HG03097 (cell line): Measurements from ENCODE around the gene MGMT.

Experiments used
- ATAC-seq: cut with Tn5 transposase; IDR thresholded peaks from one replicate; pipeline ENCODE4 v1.9.1; 2021; ENCODE audit not compliant: unreplicated experiment, low FRiP score

The MGMT gene

DNA sequence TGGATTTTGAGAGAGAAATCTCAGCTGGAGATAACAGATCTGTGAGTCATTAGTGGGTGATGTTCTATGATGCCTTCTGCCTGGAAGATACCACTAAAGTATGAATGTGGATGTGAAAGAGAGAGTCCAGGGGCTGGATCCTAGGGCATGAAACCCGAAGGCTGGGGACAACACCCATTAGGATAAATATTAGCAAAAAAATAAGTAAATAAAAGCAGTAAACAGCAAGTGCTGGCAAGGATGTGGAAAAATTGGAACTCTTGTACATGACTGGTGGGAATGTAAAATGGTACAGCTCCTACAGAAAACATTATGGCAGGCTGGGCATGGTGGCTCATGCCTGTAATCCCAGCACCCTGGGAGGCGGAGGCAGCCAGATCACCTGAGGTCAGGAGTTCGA lies 16.6 kb upstream of the MGMT start:
- no peak for ATAC-seq

GRCh38 chr10:129455625-129456024 lies 11.4 kb upstream of the MGMT start:
- ATAC-seq = no peak

DNA sequence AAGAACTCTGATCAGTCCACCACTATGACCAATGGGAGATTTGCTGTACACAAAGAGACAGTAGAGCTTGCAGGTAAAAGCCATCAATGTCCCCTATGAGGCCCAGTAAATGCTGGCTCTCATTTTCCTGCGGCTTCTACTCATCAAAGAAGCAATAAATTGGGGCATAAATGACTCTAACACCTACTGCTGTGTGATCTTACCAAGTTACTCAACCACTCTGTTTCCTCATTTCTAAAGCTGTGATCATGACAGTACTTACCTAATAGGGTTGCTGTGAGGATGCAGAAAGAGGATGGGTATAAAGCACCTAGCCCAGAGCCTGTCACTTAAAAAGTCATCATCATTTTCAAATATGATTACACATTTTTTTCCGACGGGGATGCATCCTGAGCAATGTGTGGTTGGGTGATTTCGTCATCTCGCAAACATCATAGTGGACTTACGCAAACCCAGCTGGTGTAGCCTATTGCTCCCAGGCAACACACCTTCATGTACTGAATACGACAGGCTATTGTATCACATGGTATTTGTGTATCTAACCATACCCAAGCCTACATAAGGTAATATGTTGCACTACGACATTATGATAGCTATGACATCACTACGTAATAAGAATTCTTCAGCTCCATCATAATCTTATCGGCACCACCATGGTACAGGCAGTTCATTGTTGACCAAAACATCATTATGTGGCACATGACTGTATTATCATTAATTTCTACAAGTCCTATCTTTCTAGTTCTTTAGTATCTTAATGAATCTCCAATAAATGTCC lies 7.1 kb upstream of the MGMT start:
- no peak for ATAC-seq

GRCh38 chr10:129462257-129462795 lies 4.7 kb upstream of the MGMT start:
- ATAC-seq = no peak

DNA sequence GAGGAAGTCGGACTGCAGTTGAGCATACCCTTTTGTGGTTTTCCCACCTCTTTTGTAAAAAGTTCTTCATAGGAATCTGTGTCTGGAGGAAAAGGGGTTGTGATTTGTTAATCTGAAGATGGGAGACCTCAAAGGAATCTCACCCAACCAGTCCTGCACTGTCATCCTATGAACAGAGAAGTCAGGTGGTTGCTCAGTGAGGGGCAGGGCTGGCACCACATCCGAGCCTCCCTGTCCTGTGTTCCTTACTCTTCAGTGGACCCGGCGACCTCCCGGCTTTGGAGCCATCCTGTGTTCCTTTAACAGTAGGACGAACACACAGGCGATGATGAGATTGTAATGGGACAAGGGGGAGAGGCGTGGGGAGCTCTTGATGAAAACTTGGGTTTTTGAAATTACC lies 2.8 kb upstream of the MGMT start:
- ATAC-seq = no peak

GRCh38 chr10:129465796-129466702 lies 992 bp upstream of the MGMT start:
- ATAC-seq = peak; percentile 12

- no peak for ATAC-seq
Observed at GRCh38 chr10:129467359-129468064, 471 bp downstream of the MGMT start.

- no peak for ATAC-seq
Observed at GRCh38 chr10:129468187-129468586, 1.1 kb downstream of the MGMT start.

DNA sequence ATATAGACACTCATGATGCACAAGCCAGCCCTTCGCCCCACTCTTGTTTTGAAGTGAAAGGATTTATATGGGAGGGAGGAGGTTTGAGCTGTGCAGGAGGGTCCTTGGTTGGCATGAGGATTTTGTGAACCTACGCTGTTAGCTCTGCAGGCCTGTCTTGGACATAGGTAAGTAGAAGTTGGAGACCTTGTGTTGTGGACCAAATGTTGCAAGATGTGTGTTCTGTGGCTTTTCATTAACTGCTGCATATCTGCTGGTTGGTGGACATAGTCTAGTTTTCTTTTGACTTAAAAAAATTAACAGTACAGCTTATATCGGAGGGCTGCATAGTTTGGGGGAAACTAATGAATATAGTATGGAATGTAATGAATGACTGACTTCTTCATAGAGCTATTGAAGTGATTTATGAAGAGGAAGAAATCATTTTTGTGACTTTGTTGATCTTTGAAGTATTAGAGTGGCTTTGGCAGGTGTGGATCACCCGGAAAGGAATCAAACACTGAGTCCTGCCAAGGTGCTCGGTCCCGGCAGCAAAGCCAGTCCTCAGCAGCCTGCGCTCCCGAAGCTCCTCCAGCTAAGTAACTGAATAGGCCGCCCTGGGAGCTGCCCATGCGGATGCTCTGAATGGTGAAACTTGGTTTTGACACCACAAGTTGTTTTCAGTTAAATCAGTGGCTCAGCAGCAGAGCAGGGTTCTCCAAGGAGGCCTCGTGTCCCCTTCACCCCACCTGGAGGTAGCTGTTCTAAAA lies 3.2 kb downstream of the MGMT start:
- no peak for ATAC-seq

DNA sequence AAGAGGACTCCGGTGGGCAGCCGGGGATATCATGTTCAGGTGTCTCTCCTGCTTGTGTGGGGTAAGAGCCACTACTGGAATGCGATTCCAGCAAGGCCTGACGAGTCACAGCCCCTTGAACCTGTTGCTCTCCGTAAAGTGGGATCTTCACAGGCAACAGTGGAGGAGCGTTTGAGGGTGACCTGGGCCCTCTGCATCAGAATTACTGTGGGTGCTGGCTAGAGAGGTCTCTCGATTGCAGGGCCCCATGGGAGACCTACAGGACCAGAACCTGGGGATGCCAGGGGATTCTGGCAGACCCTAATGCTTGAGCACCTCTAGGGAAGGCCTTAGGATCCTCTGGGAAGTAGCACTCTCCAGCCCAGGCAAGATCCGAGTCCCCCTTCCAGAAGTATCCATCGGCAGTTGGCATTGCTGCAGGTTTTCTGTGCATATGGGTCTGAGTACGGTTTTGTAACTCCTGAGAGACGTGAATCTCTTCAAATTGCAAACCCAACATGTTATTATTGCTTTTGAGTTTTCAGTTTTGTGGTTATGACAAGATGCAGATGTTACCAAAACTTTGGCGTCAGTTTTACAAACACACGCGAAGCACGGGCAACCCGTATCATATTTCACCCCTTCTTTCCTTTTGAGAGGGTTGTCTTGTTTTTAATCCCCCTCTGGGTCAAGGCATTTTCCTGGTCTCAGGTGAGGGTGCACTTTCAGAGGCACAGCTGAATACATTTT lies 4.6 kb downstream of the MGMT start:
- ATAC-seq = no peak

DNA sequence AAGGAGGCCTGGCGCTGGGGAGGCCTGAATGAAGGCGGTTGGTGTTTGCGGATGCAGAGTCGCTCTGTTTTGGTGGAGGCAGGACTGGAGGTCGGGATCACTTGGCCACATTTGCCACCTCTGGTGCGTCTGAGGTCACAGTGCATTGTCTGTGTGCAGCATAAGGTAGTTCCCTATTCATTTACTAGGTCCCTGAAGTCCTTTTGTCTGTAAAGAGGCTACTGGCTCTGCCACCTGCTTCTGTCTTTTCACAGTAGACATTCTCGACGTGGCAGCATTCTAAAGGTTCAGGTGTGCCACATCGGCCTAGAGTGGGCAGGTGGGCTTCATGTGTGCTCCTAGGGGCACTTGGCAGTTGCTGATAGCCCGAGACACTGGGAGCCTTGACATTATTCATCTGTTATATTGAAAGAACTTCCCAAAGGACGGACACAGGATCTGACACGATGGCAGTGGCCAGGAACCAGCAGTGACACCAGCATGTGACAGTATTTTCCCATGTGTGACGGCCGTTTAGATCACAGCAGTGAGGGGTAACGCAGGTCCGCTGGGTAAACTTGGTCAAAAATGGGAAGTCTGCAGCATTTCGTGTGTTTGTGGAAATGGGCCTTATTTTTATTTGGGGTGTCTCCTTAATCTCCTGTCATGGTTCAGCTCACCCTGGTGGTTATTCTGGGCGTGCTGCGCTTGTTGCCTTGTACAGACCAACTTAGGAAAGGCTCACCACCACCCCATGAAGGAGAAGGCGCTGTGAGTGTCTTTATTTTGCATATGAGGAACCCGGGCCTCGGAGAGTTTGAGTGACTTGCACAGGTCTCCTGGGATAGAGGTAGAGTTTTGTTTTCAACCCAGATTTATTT lies 5.9 kb downstream of the MGMT start:
- ATAC-seq = no peak

GRCh38 chr10:129474642-129475041 lies 7.6 kb downstream of the MGMT start:
- no peak for ATAC-seq

DNA sequence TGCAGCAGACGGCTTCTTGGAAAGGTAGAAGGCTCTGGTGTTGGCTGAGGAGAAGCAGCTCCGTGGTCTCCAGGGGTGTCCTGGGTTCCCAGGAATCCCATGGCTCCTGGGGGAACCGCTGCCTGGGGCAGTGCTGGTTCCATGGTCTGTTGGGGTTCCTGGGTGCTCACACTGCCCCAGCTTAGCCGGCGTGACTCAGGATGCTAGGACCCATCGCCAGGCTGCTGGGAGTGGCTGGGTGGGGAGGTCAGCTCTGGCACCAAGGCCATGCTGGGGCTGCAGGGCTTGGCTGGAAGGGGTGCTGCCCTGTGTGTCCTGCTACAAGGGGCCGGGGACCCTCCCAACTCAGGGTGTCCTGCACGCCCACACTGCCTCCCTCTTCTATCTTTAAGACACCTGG lies 9.4 kb downstream of the MGMT start:
- ATAC-seq = no peak

GRCh38 chr10:129477051-129477450 lies 10.0 kb downstream of the MGMT start:
- no peak for ATAC-seq

DNA sequence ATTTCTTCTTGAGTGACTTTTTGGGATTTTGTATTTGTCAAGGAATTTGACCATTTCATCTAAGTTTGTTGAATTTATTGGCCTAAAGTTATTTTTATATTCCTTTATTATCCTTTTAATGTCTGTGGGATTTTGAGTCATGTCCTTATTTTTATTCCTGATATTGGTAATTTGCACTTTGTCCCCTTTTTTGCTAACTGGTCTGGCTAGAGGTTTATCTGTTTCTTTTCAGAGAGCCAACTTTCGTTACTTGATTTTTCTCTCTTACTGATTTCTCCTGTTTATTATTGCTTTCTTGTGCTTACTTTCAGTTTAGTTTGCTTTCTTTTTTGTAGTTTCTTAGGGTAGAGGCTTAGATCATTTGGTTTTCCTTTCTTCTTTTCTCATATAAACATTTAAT lies 14.6 kb downstream of the MGMT start:
- ATAC-seq = no peak

DNA sequence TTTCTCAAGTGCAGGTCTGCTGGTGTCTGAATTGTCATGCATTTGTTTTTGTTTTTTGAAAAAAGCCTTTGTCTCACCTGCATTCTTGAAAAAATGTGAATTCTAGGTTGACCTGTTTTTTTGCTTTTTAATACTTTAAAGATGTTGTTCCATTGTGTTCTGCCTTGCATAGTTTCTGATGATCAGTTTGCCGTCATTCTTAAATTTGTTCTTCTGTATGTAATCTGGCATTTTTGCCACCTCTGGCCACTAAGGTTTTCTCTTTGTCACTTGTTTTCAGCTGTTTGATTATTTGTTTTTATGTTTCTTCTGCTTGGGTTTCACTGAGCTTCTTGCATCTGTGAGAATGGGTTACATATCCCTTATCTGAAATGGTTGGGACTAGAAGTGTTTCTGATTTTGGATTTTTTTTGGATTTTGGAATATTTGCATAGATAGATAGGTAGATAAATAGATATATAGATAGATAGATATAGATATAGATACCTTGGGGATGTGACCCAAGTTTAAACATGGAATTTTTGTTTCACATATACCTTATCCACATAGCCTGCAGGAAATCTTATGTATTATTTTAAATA lies 16.5 kb downstream of the MGMT start:
- ATAC-seq = no peak

DNA sequence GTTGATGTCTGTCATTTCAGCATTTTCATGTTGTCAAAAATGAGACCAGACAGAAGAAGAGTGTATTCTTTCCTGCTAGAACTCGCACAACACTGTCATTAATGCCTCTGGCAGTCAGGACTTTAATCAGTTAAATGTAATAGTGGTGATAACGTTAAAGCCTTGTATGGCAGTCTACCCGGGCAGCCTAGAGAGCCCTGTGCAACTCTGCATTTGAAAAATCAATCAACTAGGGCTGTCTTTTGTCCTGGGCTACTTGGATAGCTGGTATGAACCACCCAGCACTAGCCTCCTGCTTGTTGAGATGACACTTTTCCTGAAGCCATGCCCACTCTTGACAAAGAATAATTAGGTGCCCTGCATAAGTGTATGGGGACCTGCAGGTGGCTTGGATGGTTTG lies 19.8 kb downstream of the MGMT start:
- ATAC-seq = no peak

GRCh38 chr10:129491123-129491734 lies 24.2 kb downstream of the MGMT start:
- no peak for ATAC-seq
